SK-N-SH treated with all-trans-retinoic acid at 6 μM for 48 hours (cell line): ENCODE results near the gene CCDC89.

Source experiments
- ATAC-seq: fragments of 200-7000 bp; cut with Tn5 transposase; 3 replicates; pipeline ENCODE4 v1.9.1; 2020; ENCODE audit warnings: mild to moderate bottlenecking, moderate library complexity
- BACH2 ChIP-seq: fragments of 250-450 bp; sonication (Bioruptor Pico); IDR thresholded peaks from 2 replicates; pipeline ENCODE4 v1.9.0; 2021; ENCODE audit warnings: mild to moderate bottlenecking, borderline replicate concordance
- CSRNP3 ChIP-seq: fragments of 250-450 bp; sonication (Bioruptor Pico); IDR thresholded peaks from 2 replicates; pipeline ENCODE4 v1.5.1; 2021; ENCODE audit warnings: mild to moderate bottlenecking, moderate library complexity
- ESRRG ChIP-seq: fragments of 250-450 bp; sonication (Bioruptor Pico); IDR thresholded peaks from 2 replicates; pipeline ENCODE4 v1.6.1; 2021; ENCODE audit warnings: mild to moderate bottlenecking
- GLIS3 ChIP-seq: fragments of 250-450 bp; sonication (Bioruptor Pico); IDR thresholded peaks from 2 replicates; pipeline ENCODE4 v1.5.0; 2020; ENCODE audit warnings: mild to moderate bottlenecking, moderate library complexity
- PPARA ChIP-seq: fragments of 250-450 bp; sonication (Bioruptor Pico); IDR thresholded peaks from 2 replicates; pipeline ENCODE4 v1.5.0; 2020; ENCODE audit warnings: mild to moderate bottlenecking, borderline replicate concordance
- SNAI2 ChIP-seq: fragments of 250-450 bp; sonication (Bioruptor Pico); IDR thresholded peaks from 2 replicates; pipeline ENCODE4 v1.5.0; 2020; ENCODE audit warnings: mild to moderate bottlenecking, moderate library complexity
- TOX ChIP-seq: fragments of 250-450 bp; sonication (Bioruptor Pico); IDR thresholded peaks from 2 replicates; pipeline ENCODE4 v1.8.0; 2021; ENCODE audit warnings: mild to moderate bottlenecking, moderate library complexity, borderline replicate concordance
- ZC3H10 ChIP-seq: fragments of 250-450 bp; sonication (Bioruptor Pico); IDR thresholded peaks from 2 replicates; pipeline ENCODE4 v1.5.1; 2021; ENCODE audit warnings: mild to moderate bottlenecking, moderate library complexity
- ZFP3 ChIP-seq: fragments of 250-450 bp; sonication (Bioruptor Pico); IDR thresholded peaks from 2 replicates; pipeline ENCODE4 v1.5.0; 2020; ENCODE audit warnings: mild to moderate bottlenecking, moderate library complexity
- ZFP30 ChIP-seq: fragments of 450-650 bp; formaldehyde crosslinking; IDR thresholded peaks from 2 replicates; pipeline ENCODE4 v1.5.0; 2022; ENCODE audit warnings: mild to moderate bottlenecking, moderate library complexity
- ZNF565 ChIP-seq: fragments of 450-650 bp; formaldehyde crosslinking; conservative IDR thresholded peaks from 2 replicates; pipeline ENCODE4 v1.5.0; 2020; ENCODE audit warnings: low read depth, mild to moderate bottlenecking, moderate library complexity
- ZNF8 ChIP-seq: fragments of 450-650 bp; formaldehyde crosslinking; IDR thresholded peaks from 2 replicates; pipeline ENCODE4 v1.5.0; 2020; ENCODE audit warnings: mild to moderate bottlenecking, moderate library complexity
- TF ChIP-seq, protein P1 (sequence below): fragments of 250-450 bp; sonication (Bioruptor Pico); IDR thresholded peaks from 2 replicates; pipeline ENCODE4 v1.8.0; 2020; ENCODE audit warnings: mild to moderate bottlenecking, moderate library complexity, borderline replicate concordance
- TF ChIP-seq, protein P2 (sequence below): fragments of 250-450 bp; sonication (Bioruptor Pico); IDR thresholded peaks from 2 replicates; pipeline ENCODE4 v1.5.0; 2020; ENCODE audit warnings: mild to moderate bottlenecking, moderate library complexity

CCDC89 gene

DNA sequence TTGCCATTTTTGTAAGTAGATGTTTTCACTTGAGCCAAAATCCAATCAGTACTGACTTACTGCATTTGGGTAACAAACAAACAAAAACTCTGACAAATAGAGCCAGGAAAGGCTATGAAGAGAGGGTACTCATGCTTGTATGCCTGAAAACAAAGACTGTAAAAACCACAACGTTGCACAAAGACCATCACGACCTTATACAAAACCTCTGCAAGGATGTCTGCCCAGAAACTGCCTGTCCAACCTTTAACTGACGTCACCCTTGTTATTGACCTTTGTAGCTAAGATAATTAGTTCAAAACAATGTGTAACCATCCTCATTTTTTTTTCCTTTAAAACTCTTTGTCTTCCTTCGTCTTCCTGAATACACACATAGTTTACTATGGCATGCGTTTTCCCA, 20.3 kb downstream of the CCDC89 start:
- ATAC-seq: no peak

GRCh38 chr11:85664615-85665481, 21.1 kb downstream of the CCDC89 start, which contains the start of gene CREBZF:
Gene CREBZF, minus strand, starts transcription at chr11:85665129. Its CDS starts 254 bp downstream, at chr11:85664875.
- TF ChIP-seq ZFP3 (CRISPR knock-in tag) (peak; percentile 55; the same call in 1 of the 2 replicates), CSRNP3 (CRISPR knock-in tag) (0 out of 2 replicates have a peak, but pooled peaks have one; percentile 21), GLIS3 (CRISPR knock-in tag) (0 out of 2 replicates have a peak, but pooled peaks have one; percentile 20)
- TF ChIP-seq, protein P1, sequence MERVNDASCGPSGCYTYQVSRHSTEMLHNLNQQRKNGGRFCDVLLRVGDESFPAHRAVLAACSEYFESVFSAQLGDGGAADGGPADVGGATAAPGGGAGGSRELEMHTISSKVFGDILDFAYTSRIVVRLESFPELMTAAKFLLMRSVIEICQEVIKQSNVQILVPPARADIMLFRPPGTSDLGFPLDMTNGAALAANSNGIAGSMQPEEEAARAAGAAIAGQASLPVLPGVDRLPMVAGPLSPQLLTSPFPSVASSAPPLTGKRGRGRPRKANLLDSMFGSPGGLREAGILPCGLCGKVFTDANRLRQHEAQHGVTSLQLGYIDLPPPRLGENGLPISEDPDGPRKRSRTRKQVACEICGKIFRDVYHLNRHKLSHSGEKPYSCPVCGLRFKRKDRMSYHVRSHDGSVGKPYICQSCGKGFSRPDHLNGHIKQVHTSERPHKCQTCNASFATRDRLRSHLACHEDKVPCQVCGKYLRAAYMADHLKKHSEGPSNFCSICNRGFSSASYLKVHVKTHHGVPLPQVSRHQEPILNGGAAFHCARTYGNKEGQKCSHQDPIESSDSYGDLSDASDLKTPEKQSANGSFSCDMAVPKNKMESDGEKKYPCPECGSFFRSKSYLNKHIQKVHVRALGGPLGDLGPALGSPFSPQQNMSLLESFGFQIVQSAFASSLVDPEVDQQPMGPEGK (CRISPR knock-in tag): no peak
- peak; percentile 93 for ATAC-seq

More for the DNA sequence above, 20.3 kb downstream of the CCDC89 start:
- TF ChIP-seq, protein P2, sequence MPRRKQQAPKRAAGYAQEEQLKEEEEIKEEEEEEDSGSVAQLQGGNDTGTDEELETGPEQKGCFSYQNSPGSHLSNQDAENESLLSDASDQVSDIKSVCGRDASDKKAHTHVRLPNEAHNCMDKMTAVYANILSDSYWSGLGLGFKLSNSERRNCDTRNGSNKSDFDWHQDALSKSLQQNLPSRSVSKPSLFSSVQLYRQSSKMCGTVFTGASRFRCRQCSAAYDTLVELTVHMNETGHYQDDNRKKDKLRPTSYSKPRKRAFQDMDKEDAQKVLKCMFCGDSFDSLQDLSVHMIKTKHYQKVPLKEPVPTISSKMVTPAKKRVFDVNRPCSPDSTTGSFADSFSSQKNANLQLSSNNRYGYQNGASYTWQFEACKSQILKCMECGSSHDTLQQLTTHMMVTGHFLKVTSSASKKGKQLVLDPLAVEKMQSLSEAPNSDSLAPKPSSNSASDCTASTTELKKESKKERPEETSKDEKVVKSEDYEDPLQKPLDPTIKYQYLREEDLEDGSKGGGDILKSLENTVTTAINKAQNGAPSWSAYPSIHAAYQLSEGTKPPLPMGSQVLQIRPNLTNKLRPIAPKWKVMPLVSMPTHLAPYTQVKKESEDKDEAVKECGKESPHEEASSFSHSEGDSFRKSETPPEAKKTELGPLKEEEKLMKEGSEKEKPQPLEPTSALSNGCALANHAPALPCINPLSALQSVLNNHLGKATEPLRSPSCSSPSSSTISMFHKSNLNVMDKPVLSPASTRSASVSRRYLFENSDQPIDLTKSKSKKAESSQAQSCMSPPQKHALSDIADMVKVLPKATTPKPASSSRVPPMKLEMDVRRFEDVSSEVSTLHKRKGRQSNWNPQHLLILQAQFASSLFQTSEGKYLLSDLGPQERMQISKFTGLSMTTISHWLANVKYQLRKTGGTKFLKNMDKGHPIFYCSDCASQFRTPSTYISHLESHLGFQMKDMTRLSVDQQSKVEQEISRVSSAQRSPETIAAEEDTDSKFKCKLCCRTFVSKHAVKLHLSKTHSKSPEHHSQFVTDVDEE (CRISPR knock-in tag): no peak
- TF ChIP-seq, protein P1 (CRISPR knock-in tag): no peak
- TF ChIP-seq ZFP3 (CRISPR knock-in tag) (no peak), ZFP30 (CRISPR knock-in tag) (no peak)

DNA sequence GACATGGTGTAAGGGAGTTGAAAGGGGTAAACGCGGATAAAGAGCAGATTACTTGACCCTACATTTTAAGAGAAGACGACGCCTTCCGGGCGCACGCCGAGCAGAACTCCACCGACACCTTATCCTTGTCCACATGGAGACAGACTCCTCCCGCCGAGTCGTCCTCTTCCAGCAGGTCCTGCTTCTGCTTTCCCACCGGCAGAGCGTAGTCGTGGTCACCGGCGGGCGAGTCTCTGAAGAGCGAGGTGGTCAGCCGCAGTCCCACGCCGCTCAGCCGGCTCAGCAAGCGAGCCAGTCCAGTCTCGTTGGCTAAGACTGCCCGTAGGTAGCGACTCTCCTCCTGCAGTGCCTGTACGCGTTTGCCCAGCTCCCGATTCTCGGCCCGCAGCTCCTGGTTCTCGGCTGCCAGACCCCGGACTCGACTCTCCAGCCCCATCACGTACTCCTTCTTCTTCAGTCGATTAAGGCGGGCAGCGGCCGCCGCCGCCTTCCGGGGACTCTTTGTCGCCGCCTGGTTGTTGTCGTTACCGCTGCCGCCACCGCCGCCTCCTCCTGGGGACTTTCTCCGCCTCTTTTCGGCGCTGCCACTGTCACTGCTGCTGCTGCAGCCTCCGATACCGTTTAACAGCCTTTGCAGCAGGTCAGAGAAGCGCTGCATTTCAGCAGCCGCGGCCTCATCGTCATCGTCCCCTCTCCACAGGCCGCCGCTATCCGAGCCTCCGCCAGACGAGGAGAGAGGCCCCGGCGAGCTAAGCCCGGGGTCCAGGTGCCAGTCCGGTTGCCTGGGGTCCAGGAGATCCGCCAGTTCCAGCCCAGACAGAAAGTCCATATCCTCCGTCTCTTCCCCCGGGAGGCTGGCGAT, 22.0 kb downstream of the CCDC89 start:
- TF ChIP-seq TOX (CRISPR knock-in tag) (no peak), GLIS3 (CRISPR knock-in tag) (no peak), ESRRG (CRISPR knock-in tag) (no peak), BACH2 (no peak), SNAI2 (CRISPR knock-in tag) (no peak), ZC3H10 (CRISPR knock-in tag) (no peak), ZNF565 (CRISPR knock-in tag) (no peak), ZNF8 (CRISPR knock-in tag) (no peak), PPARA (CRISPR knock-in tag) (no peak), ZFP30 (CRISPR knock-in tag) (no peak)
- TF ChIP-seq, protein P1 (CRISPR knock-in tag): no peak
- peak; percentile 60 for ATAC-seq
